Prostate gland (tissue), 2 donors: Measurements from ENCODE around the gene STRAP. TPM values are rescaled to one million over a fixed set of nuclear protein-coding genes. Genes with fewer than 3 reads are reported as not detected.
"Not testable (repeated sequence)": the region's sequence is repeated elsewhere in the genome, so short reads cannot be mapped to it uniquely, and the experiment has no call there.

Experiments
- DNase-seq: peaks from one replicate; pipeline ENCODE4 v3.0.0-alpha.2; 2019; ENCODE audit warnings: low spot score
- H3K27ac ChIP-seq, 2 donors: fragments of 200-600 bp; sonication (generic); 2 replicates each; pipeline ENCODE4 v1.5.1; 2017 to 2019
- H3K27me3 ChIP-seq: fragments of 200-600 bp; sonication (generic); replicated peaks from 2 replicates; pipeline ENCODE4 v1.5.1; 2019; ENCODE audit not compliant: insufficient read depth
- H3K36me3 ChIP-seq, 2 donors: fragments of 200-600 bp; sonication (generic); 1 replicate in 1 of 2; 2 replicates in 1 of 2; pipeline versions ENCODE4 v1.5.1 to v1.8.1; 2017 to 2019
- H3K4me1 ChIP-seq: fragments of 200-600 bp; sonication (generic); replicated peaks from 2 replicates; pipeline ENCODE4 v1.5.1; 2019
- H3K4me3 ChIP-seq, 2 donors: fragments of 200-600 bp; sonication (generic); 2 replicates each; pipeline ENCODE4 v1.5.1; 2017 to 2019
- H3K9me3 ChIP-seq: fragments of 200-600 bp; sonication (generic); 2 replicates; pipeline ENCODE4 v1.5.1; 2017
- POLR2A ChIP-seq: fragments of 450-650 bp; IDR thresholded peaks from one replicate; pipeline ENCODE4 v1.6.1; 2016; ENCODE audit warnings: antibody characterized with exemption, mild to moderate bottlenecking
- POLR2AphosphoS5 ChIP-seq: sonication (generic); formaldehyde crosslinking; IDR thresholded peaks from one replicate; pipeline ENCODE4 v1.6.1; 2017; ENCODE audit warnings: antibody characterized with exemption
- WGBS: methylation state at CpG from one replicate; pipeline ENCODE4 v1.1.5; 2018; 5-methylcytosine and 5-hydroxymethylcytosine counted together
- intact Hi-C: fragments of 100-400 bp; cut with DNase I; formaldehyde crosslinking; loops from one replicate; pipeline ENCODE4 v1.14.2; 2022
- total RNA-seq, 2 donors: library from RNA; depleted of rRNA; stranded (reverse); fragments of >200 nt; gene quantifications; one replicate each; pipeline ENCODE4 v1.1.0, GENCODE V29; 2016
- TF ChIP-seq, protein P1 (sequence below), 4 experiments: fragments of 200-600 bp in 2 of 4; fragments of 450-650 bp in 2 of 4; sonication (generic) in 2 of 4; IDR thresholded peaks; 1 replicate in 3 of 4; 2 replicates in 1 of 4; pipeline ENCODE4 v1.5.1; 2016 to 2019; ENCODE audit warnings: antibody characterized with exemption in 4 of 4, mild to moderate bottlenecking in 2 of 4, moderate library complexity in 2 of 4

STRAP gene
- total RNA-seq, 2 donors from 2014 or later = 58.4 to 74.2 TPM

DNA sequence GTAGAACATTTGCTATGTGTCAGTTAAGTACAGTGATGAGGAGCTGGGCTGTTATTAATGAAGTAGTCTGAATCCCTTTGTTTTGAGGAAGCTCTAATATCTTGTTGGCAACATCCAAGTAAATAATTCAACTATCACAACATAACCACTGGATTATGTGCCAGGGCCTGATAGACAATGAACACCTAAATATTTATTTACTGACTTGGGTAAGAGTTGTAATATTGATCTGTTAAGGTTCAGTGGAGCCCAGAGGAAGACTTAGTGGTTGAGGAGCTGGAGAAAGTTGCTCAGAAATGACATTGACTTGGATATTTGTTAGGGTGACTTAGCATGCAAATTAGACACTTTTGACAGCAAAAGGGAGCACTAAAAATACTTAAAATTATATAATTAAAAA, 55.7 kb downstream of the STRAP start:
- H3K4me1 ChIP-seq = no peaks in the 10 kb centered on the region
- no peaks in the 10 kb centered on the region for H3K27me3 ChIP-seq
- H3K4me3 ChIP-seq = no peak overlapping the region
- no peaks in the 10 kb centered on the region for H3K36me3 ChIP-seq
- TF ChIP-seq, protein P1, sequence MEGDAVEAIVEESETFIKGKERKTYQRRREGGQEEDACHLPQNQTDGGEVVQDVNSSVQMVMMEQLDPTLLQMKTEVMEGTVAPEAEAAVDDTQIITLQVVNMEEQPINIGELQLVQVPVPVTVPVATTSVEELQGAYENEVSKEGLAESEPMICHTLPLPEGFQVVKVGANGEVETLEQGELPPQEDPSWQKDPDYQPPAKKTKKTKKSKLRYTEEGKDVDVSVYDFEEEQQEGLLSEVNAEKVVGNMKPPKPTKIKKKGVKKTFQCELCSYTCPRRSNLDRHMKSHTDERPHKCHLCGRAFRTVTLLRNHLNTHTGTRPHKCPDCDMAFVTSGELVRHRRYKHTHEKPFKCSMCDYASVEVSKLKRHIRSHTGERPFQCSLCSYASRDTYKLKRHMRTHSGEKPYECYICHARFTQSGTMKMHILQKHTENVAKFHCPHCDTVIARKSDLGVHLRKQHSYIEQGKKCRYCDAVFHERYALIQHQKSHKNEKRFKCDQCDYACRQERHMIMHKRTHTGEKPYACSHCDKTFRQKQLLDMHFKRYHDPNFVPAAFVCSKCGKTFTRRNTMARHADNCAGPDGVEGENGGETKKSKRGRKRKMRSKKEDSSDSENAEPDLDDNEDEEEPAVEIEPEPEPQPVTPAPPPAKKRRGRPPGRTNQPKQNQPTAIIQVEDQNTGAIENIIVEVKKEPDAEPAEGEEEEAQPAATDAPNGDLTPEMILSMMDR (IDR thresholded peaks at IDR 0.05) = no peak
- TF ChIP-seq POLR2A (no peak), POLR2AphosphoS5 (no peak)
- H3K27ac ChIP-seq = no peak overlapping the region
- intact Hi-C loops = no loop called here
- no peaks in the 10 kb centered on the region for H3K9me3 ChIP-seq
- DNase-seq = no peak

DNA sequence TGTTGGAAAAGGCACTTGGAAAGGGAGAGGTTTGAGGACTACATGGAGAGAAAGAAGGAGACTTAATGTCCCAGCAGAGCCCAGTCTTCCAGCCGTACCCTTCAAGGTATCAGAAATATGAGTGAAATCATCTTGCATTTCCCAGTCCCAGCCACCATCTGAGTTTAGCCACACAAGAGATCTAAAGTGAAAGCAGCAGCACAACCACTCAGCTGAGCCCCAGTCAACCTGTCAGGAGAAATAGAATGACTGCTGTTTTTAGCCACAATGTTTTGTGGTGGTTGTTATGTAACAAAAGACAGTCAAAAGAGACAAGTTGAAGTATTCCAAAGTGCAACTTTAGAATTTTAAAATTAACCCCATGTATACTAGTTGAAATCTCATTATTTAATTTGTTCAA, 56.9 kb downstream of the STRAP start:
- H3K4me1 ChIP-seq = no peaks in the 10 kb centered on the region
- no peaks in the 10 kb centered on the region for H3K9me3 ChIP-seq
- no peaks in the 10 kb centered on the region for H3K36me3 ChIP-seq
- WGBS = 94% methylated on average over 1 of the region's 1 CpG
- no peak overlapping the region for H3K4me3 ChIP-seq
- H3K27ac ChIP-seq = no peak overlapping the region
- no peak for DNase-seq
- intact Hi-C loops = no loop called here
- TF ChIP-seq POLR2AphosphoS5 (no peak), POLR2A (no peak)
- TF ChIP-seq, protein P1 (IDR thresholded peaks at IDR 0.05) = no peak
- no peaks in the 10 kb centered on the region for H3K27me3 ChIP-seq

DNA sequence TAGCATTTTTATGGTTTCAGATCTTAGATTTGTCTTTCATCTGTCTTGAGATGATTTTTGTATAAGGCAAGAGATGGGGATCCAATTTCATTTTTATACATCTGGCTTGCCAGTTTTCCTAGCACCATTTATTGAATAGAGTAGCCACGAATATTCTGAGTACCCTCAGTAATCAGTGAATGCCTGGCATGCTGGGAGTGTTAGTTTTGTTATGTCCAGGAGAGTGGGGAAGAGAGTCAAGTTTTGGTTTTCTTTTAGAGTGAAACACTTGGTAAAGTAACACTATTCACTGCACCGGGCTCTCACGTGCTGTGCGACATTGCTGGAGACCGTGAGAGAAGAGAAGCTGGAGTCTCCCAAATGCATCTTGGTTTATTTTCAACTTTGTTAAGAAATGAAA, 60.3 kb downstream of the STRAP start:
- intact Hi-C loops = no loop called here
- Histone ChIP-seq H3K4me3 (no peak overlapping the region), H3K27me3 (no peaks in the 10 kb centered on the region), H3K4me1 (no peaks in the 10 kb centered on the region), H3K36me3 (no peaks in the 10 kb centered on the region), H3K27ac (no peak overlapping the region), H3K9me3 (no peaks in the 10 kb centered on the region)
- DNase-seq = no peak
- WGBS = 78% methylated on average over 5 of the region's 5 CpGs
- TF ChIP-seq, protein P1 (IDR thresholded peaks at IDR 0.05) = no peak
- TF ChIP-seq POLR2A (no peak), POLR2AphosphoS5 (no peak)

DNA sequence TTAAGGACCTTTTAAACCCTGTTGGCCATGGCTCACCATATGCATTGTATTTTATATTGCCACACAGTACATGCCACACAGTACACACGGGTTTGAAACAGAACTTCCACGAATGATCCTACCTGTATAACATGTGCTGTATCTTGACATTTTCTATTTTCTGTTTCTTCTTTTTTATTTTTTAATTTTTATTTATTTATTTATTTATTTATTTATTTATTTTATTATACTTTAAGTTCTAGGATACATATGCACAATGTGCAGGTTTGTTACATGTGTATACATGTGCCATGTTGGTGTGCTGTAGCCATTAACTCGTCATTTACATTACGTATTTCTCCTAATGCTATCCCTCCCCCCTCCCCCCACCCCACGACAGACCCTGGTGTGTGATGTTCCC, 61.3 kb downstream of the STRAP start:
- H3K27ac ChIP-seq, H3K4me3 ChIP-seq, H3K27me3 ChIP-seq, H3K9me3 ChIP-seq, intact Hi-C loops, H3K4me1 ChIP-seq, DNase-seq, H3K36me3 ChIP-seq: not testable (repeated sequence)
- 97% methylated on average over 5 of the region's 5 CpGs for WGBS

DNA sequence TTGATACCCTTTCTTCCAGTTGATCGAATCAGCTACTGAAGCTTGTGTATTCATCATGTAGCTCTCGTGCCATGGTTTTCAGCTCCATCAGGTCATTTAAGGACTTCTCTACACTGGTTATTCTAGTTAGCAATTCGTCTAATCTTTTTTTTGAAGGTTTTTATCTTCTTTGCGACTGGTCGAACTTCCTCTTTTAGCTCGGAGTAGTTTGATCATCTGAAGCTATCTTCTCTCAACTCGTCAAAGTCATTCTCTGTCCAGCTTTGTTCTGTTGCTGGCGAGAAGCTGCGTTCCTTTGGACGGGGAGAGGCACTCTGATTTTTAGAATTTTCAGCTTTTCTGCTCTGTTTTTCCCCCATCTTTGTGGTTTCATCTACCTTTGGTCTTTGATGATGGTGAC, 66.3 kb downstream of the STRAP start:
- H3K36me3 ChIP-seq, H3K9me3 ChIP-seq, H3K4me1 ChIP-seq, H3K4me3 ChIP-seq, DNase-seq, H3K27me3 ChIP-seq, intact Hi-C loops, H3K27ac ChIP-seq: not testable (repeated sequence)
- 97% methylated on average over 10 of the region's 10 CpGs for WGBS

Other genes with a start within 250 kb of the STRAP start
- 10 to 100 TPM; 47.5 to 67.4 TPM for gene EPS8, start 93.0 kb upstream of the STRAP start, total RNA-seq
- gene DERA, start 28.9 kb downstream of the STRAP start, total RNA-seq = 10 to 100 TPM; 33.0 to 33.7 TPM